H9 (cell line): ENCODE results near the gene MYH9. TPM values are rescaled to one million over a fixed set of nuclear protein-coding genes. Genes with fewer than 3 reads are reported as not detected.

Experiments used
- DNase-seq: peaks from one replicate; pipeline ENCODE4 v3.0.0-alpha.2; 2017
- H2AFZ ChIP-seq: one replicate; pipeline ENCODE4 v1.6.1; 2013; ENCODE audit warnings: mild to moderate bottlenecking, low read length, control low read depth, moderate library complexity
- H2AK5ac ChIP-seq: 2 replicates; pipeline ENCODE4 v1.6.1; 2013; ENCODE audit warnings: low read length, control low read depth, mixed read lengths; ENCODE audit not compliant: insufficient read length
- H2BK120ac ChIP-seq: one replicate; pipeline ENCODE4 v1.6.1; 2013; ENCODE audit warnings: low read depth, mild to moderate bottlenecking, low read length, control low read depth, inconsistent platforms; ENCODE audit not compliant: poor library complexity, severe bottlenecking
- H2BK12ac ChIP-seq: 2 replicates; pipeline ENCODE4 v1.6.1; 2013; ENCODE audit warnings: low read length, control low read depth, mixed read lengths, low read depth; ENCODE audit not compliant: insufficient read length
- H2BK15ac ChIP-seq: 2 replicates; pipeline ENCODE4 v1.6.1; 2013; ENCODE audit warnings: low read depth, low read length, control low read depth
- H2BK20ac ChIP-seq: one replicate; pipeline ENCODE4 v1.6.1; 2013; ENCODE audit warnings: low read depth, mild to moderate bottlenecking, low read length, control low read depth, inconsistent platforms; ENCODE audit not compliant: poor library complexity, severe bottlenecking
- H2BK5ac ChIP-seq: 2 replicates; pipeline ENCODE4 v1.6.1; 2013; ENCODE audit warnings: low read length, control low read depth, mixed read lengths; ENCODE audit not compliant: insufficient read length
- H3K14ac ChIP-seq: 2 replicates; pipeline ENCODE4 v1.6.1; 2013; ENCODE audit warnings: low read length, control low read depth; ENCODE audit not compliant: insufficient read depth
- H3K18ac ChIP-seq: 2 replicates; pipeline ENCODE4 v1.6.1; 2013; ENCODE audit warnings: low read depth, mild to moderate bottlenecking, mixed read lengths, low read length, control low read depth; ENCODE audit not compliant: insufficient read length
- H3K23ac ChIP-seq: 2 replicates; pipeline ENCODE4 v1.6.1; 2013; ENCODE audit warnings: low read length, control low read depth, mixed read lengths, low read depth; ENCODE audit not compliant: insufficient read length
- H3K23me2 ChIP-seq: 2 replicates; pipeline ENCODE4 v1.6.1; 2013; ENCODE audit warnings: low read depth, mild to moderate bottlenecking, mixed read lengths, low read length, control low read depth; ENCODE audit not compliant: insufficient read length, poor library complexity, severe bottlenecking
- H3K27ac ChIP-seq: 2 replicates; pipeline ENCODE4 v1.5.1; 2013; ENCODE audit warnings: low read length, control low read depth, mixed read lengths, low read depth; ENCODE audit not compliant: insufficient read length
- H3K27me3 ChIP-seq: 2 replicates; pipeline ENCODE4 v1.6.1; 2013; ENCODE audit warnings: low read length, control low read depth, inconsistent platforms; ENCODE audit not compliant: insufficient read depth
- H3K4ac ChIP-seq: 2 replicates; pipeline ENCODE4 v1.6.1; 2013; ENCODE audit warnings: low read depth, mild to moderate bottlenecking, control low read depth, inconsistent platforms, low read length, moderate library complexity
- H3K4me1 ChIP-seq: 2 replicates; pipeline ENCODE4 v1.6.1; 2013; ENCODE audit warnings: low read length, control low read depth, inconsistent platforms; ENCODE audit not compliant: insufficient read depth
- H3K4me2 ChIP-seq: 2 replicates; pipeline ENCODE4 v1.6.1; 2013; ENCODE audit warnings: low read length, control low read depth, mixed read lengths; ENCODE audit not compliant: insufficient read length, insufficient read depth
- H3K56ac ChIP-seq: 2 replicates; pipeline ENCODE4 v1.6.1; 2013; ENCODE audit warnings: low read depth, mild to moderate bottlenecking, mixed read lengths, low read length, control low read depth; ENCODE audit not compliant: insufficient read length
- H3K79me1 ChIP-seq: 2 replicates; pipeline ENCODE4 v1.6.1; 2013; ENCODE audit warnings: low read depth, mild to moderate bottlenecking, moderate library complexity, low read length, control low read depth, inconsistent platforms; ENCODE audit not compliant: insufficient read depth, poor library complexity, severe bottlenecking
- H3K79me2 ChIP-seq: 2 replicates; pipeline ENCODE4 v1.6.1; 2013; ENCODE audit warnings: low read length, control low read depth, inconsistent platforms; ENCODE audit not compliant: insufficient read depth
- H3K9ac ChIP-seq: 2 replicates; pipeline ENCODE4 v1.6.1; 2013; ENCODE audit warnings: low read length, control low read depth, mixed read lengths; ENCODE audit not compliant: insufficient read length; ENCODE audit errors: extremely low read depth
- H3K9me3 ChIP-seq: one replicate; pipeline ENCODE4 v1.6.1; 2013; ENCODE audit warnings: low read depth, low read length, inconsistent platforms; ENCODE audit not compliant: control insufficient read depth
- H3T11ph ChIP-seq: one replicate; pipeline ENCODE4 v1.6.1; 2013; ENCODE audit warnings: mild to moderate bottlenecking, low read length, control low read depth, inconsistent platforms
- H4K20me1 ChIP-seq: one replicate; pipeline ENCODE4 v1.6.1; 2013; ENCODE audit not compliant: control insufficient read depth, insufficient read length, insufficient read depth
- H4K5ac ChIP-seq: 2 replicates; pipeline ENCODE4 v1.6.1; 2013; ENCODE audit warnings: low read depth, mild to moderate bottlenecking, mixed read lengths, low read length, control low read depth; ENCODE audit not compliant: insufficient read length
- H4K8ac ChIP-seq: replicated peaks from 2 replicates; pipeline ENCODE4 v1.6.1; 2013; ENCODE audit warnings: low read length, control low read depth, mixed read lengths, low read depth; ENCODE audit not compliant: insufficient read length
- H4K91ac ChIP-seq: 2 replicates; pipeline ENCODE4 v1.6.1; 2013; ENCODE audit warnings: low read depth, mild to moderate bottlenecking, moderate library complexity, mixed read lengths, low read length, control low read depth; ENCODE audit not compliant: insufficient read length
- H3K27ac Mint-ChIP-seq, 3 experiments: 2 replicates in 2 of 3; 3 replicates in 1 of 3; pipeline ENCODE4 v1.8.0; 2020 to 2021; ENCODE audit warnings: mixed read lengths in 3 of 3, mild to moderate bottlenecking in 1 of 3, moderate library complexity in 1 of 3
- H3K27me3 Mint-ChIP-seq: 2 replicates; pipeline ENCODE4 v1.8.0; 2021; ENCODE audit warnings: low read depth, mild to moderate bottlenecking, moderate library complexity, mixed read lengths
- H3K36me3 Mint-ChIP-seq, 3 experiments: 2 replicates in 2 of 3; 3 replicates in 1 of 3; pipeline ENCODE4 v1.8.0; 2020 to 2021; ENCODE audit warnings: low read depth in 3 of 3, mixed read lengths in 3 of 3; ENCODE audit not compliant: insufficient read depth in 1 of 3
- H3K4me1 Mint-ChIP-seq, 2 experiments: 2 replicates each; pipeline ENCODE4 v1.8.0; 2020; ENCODE audit warnings: mixed read lengths in 2 of 2
- H3K4me3 Mint-ChIP-seq, 2 experiments: 2 replicates in 1 of 2; 3 replicates in 1 of 2; pipeline ENCODE4 v1.8.0; 2020 to 2021; ENCODE audit warnings: mild to moderate bottlenecking in 2 of 2, mixed read lengths in 2 of 2, moderate library complexity in 1 of 2
- H3K9me3 Mint-ChIP-seq, 2 experiments: 2 replicates in 1 of 2; 3 replicates in 1 of 2; pipeline ENCODE4 v1.8.0; 2020; ENCODE audit warnings: mild to moderate bottlenecking in 2 of 2, mixed read lengths in 2 of 2, moderate library complexity in 1 of 2
- WGBS: extraction: QIAGEN DNeasy Blood & Tissue Kit; methylation state at CpG from one replicate; pipeline ENCODE4 v1.1.7; 2013; ENCODE audit warnings: missing lambda C conversion rate, low lambda C conversion rate, mixed read lengths; ENCODE audit not compliant: insufficient read length; ENCODE audit errors: extremely low coverage; 5-methylcytosine and 5-hydroxymethylcytosine counted together
- long read RNA-seq: library from polyadenylated mRNA; unstranded; transcript quantifications from one replicate; pipeline ENCODE4 v2.0.0, GENCODE V29; 2020
- total RNA-seq: library from RNA; stranded (reverse); gene quantifications from 2 replicates; pipeline ENCODE4 v1.2.1, GENCODE V29; 2021
- TF ChIP-seq, protein P1 (sequence below): fragments of 200-600 bp; sonication (generic); conservative IDR thresholded peaks from 3 replicates; pipeline ENCODE4 v1.8.0; 2021; ENCODE audit warnings: antibody characterized with exemption, mild to moderate bottlenecking

The MYH9 gene
- total RNA-seq: 243 and 266 TPM in 2 replicates
- long read RNA-seq, full-length matches to known transcripts: 38 of 290 reads
- long read RNA-seq, partial matches to known transcripts: 218 of 290 reads
- long read RNA-seq, other reads (novel, unspliced or antisense): 34 of 290 reads

DNA sequence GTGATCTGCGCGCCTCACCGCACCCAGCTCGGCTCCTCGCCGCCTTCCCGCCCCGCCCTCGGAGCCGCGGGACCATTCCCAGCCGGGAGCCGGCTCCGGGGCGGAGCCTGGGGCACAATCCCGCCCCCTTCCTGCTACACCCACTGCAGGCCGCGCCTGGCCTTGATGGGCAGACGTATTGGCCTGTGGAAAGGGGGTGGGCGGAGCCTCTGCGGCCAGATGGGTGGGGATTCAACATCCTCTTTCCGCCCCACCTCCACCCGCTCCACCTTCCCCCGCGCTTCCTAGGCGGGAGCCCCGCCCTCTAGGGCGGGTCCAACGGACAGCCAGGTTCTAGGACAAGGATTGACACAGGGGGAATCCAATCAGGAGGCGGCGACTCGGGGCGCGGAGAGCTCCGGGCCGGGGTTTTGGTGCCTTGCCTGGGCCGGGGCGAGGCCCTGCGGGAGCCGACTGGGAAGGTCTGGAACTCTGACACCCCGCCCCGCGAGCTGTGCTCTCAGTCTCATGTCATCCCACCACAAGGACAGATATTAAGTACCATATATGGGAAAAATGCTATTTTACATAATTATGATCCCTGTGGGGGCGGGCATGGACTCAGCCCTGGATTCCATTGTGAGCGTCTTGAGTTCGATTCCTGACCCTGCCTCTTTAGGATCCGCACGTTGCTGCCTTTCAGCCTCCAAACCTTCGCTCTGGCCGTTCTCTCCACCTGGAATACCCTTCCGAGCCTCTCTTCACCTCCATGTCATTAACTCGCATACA lies at the start of gene MYH9:
Gene MYH9 (minus strand): TSS at position 9 of the 768 bp plus-strand sequence. CDS start 38,731 bp downstream, outside the sequence.
- H3K27ac Mint-ChIP-seq: peak within 1 kb of the TSS in 2 of 3 experiments; percentile 64 to 66; a peak in 5 of 7 replicates

More for the DNA sequence above, at the start of gene MYH9:
- no peak within 1 kb of the TSS for H4K91ac ChIP-seq
- peaks cover 4 to 13% (median 9%) of the 10 kb centered on the region in 3 experiments for H3K36me3 Mint-ChIP-seq
- no peak within 1 kb of the TSS for H3K23ac ChIP-seq
- peaks cover 2% of the 10 kb centered on the region; the same call in 1 of the 2 replicates for H3K4me1 ChIP-seq
- no peak within 1 kb of the TSS for H3K4ac ChIP-seq
- no peak within 1 kb of the TSS for H2BK5ac ChIP-seq
- H3K18ac ChIP-seq: peak within 1 kb of the TSS; percentile 56
- H2BK15ac ChIP-seq: no peak within 1 kb of the TSS
- H2AFZ ChIP-seq: no peak within 1 kb of the TSS
- peaks cover 30 to 32% of the 10 kb centered on the region in 2 experiments for H3K4me1 Mint-ChIP-seq
- no peak within 1 kb of the TSS for H2BK12ac ChIP-seq
- no peaks in the 10 kb centered on the region for H3K27me3 Mint-ChIP-seq
- no peak within 1 kb of the TSS for H2AK5ac ChIP-seq
- no peak within 1 kb of the TSS for H4K8ac ChIP-seq
- H2BK120ac ChIP-seq: no peak within 1 kb of the TSS
- no peaks in the 10 kb centered on the region for H4K20me1 ChIP-seq
- peak; percentile 100 for DNase-seq
- H3K4me3 Mint-ChIP-seq: peak within 1 kb of the TSS; percentile 83 to 94
- H3K79me2 ChIP-seq: peaks cover 20% of the 10 kb centered on the region
- peaks cover 17% of the 10 kb centered on the region for H3K23me2 ChIP-seq
- no peaks in the 10 kb centered on the region for H3K9me3 ChIP-seq
- H3K9me3 Mint-ChIP-seq: no peaks in the 10 kb centered on the region; a peak in 2 of 5 replicates
- H3K27ac ChIP-seq: no peak within 1 kb of the TSS
- H3K27me3 ChIP-seq: no peaks in the 10 kb centered on the region
- TF ChIP-seq, protein P1, sequence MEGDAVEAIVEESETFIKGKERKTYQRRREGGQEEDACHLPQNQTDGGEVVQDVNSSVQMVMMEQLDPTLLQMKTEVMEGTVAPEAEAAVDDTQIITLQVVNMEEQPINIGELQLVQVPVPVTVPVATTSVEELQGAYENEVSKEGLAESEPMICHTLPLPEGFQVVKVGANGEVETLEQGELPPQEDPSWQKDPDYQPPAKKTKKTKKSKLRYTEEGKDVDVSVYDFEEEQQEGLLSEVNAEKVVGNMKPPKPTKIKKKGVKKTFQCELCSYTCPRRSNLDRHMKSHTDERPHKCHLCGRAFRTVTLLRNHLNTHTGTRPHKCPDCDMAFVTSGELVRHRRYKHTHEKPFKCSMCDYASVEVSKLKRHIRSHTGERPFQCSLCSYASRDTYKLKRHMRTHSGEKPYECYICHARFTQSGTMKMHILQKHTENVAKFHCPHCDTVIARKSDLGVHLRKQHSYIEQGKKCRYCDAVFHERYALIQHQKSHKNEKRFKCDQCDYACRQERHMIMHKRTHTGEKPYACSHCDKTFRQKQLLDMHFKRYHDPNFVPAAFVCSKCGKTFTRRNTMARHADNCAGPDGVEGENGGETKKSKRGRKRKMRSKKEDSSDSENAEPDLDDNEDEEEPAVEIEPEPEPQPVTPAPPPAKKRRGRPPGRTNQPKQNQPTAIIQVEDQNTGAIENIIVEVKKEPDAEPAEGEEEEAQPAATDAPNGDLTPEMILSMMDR: no peak
- no peak within 1 kb of the TSS for H3T11ph ChIP-seq
- H3K14ac ChIP-seq: peak within 1 kb of the TSS; percentile 80
- no peak within 1 kb of the TSS for H4K5ac ChIP-seq
- WGBS: no CpG with 5 or more reads among the region's 52 CpGs
- H3K4me2 ChIP-seq: peak within 1 kb of the TSS; percentile 91
- no peak within 1 kb of the TSS for H2BK20ac ChIP-seq
- no peak within 1 kb of the TSS for H3K56ac ChIP-seq
- H3K79me1 ChIP-seq: no peaks in the 10 kb centered on the region
- H3K9ac ChIP-seq: peak within 1 kb of the TSS; percentile 83
